ENCODE data around the gene HECTD3. TPM values are rescaled to one million over a fixed set of nuclear protein-coding genes. Genes with fewer than 3 reads are reported as not detected.

HECTD3 gene
- polyA plus RNA-seq, 1 donor (not counting 4 experiments of a cell fraction or from before 2014, with no cell fraction given) = 28.1 TPM

DNA sequence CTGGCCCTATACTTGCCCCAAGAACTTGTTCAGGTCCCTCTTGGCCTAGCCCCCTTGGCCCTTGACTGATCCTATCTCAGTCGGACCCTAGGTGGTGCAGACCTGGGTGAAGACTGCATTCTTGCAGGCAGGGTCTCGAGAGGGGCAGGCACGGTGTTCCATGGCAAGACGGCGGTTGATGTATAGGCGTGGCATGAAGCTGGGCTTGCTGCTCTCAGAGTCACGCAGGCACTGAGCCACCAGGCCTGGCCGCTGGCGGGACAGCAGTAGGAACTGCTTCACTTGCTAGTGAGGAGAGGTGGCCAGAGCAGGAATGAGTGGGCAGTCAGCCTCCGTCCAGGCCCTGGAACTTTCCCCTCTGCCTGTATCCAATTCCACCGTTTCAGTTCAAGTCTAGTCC lies 3.8 kb downstream of the HECTD3 start:
- peaks cover 36 to 49% of the 10 kb centered on the region in 2 experiments for H3K36me3 ChIP-seq (ENCODE audit: control insufficient read depth in 2 of 2, extremely low read depth in 1 of 2, insufficient read depth in 2 of 2, low read length in 2 of 2)
- TF ChIP-seq EZH2 (IDR thresholded peaks at IDR 0.05; ENCODE audit: low read length) = no peak
- TF ChIP-seq, protein P1, sequence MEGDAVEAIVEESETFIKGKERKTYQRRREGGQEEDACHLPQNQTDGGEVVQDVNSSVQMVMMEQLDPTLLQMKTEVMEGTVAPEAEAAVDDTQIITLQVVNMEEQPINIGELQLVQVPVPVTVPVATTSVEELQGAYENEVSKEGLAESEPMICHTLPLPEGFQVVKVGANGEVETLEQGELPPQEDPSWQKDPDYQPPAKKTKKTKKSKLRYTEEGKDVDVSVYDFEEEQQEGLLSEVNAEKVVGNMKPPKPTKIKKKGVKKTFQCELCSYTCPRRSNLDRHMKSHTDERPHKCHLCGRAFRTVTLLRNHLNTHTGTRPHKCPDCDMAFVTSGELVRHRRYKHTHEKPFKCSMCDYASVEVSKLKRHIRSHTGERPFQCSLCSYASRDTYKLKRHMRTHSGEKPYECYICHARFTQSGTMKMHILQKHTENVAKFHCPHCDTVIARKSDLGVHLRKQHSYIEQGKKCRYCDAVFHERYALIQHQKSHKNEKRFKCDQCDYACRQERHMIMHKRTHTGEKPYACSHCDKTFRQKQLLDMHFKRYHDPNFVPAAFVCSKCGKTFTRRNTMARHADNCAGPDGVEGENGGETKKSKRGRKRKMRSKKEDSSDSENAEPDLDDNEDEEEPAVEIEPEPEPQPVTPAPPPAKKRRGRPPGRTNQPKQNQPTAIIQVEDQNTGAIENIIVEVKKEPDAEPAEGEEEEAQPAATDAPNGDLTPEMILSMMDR (optimal IDR thresholded peaks at IDR 0.05 in 1 of 3, IDR thresholded peaks at IDR 0.05 in 1 of 3, conservative IDR thresholded peaks at IDR 0.05 in 1 of 3; ENCODE audit: extremely low read depth in 1 of 3, insufficient read depth in 2 of 3, low read length in 3 of 3) = no peak
- H3K4me2 ChIP-seq (ENCODE audit: control insufficient read depth, extremely low read depth, insufficient read depth, low read depth, low read length) = no peak overlapping the region
- no peak overlapping the region for H3K4me3 ChIP-seq (ENCODE audit: control insufficient read depth in 2 of 3, extremely low read depth in 1 of 3, insufficient read depth in 2 of 3, low read depth in 1 of 3, low read length in 3 of 3)
- H2AFZ ChIP-seq (ENCODE audit: control insufficient read depth, low read length) = no peak overlapping the region
- no peak for DNase-seq (ENCODE audit: low read depth, low spot score)
- H3K9me1 ChIP-seq (ENCODE audit: control insufficient read depth, extremely low read depth, insufficient read depth, low read length) = no peaks in the 10 kb centered on the region
- H3K27me3 ChIP-seq (ENCODE audit: control insufficient read depth, extremely low read depth, insufficient read depth, low read length) = no peaks in the 10 kb centered on the region
- H4K20me1 ChIP-seq (ENCODE audit: control insufficient read depth, extremely low read depth, insufficient read depth, low read length) = no peaks in the 10 kb centered on the region
- peaks cover 16% of the 10 kb centered on the region for H3K79me2 ChIP-seq (ENCODE audit: control insufficient read depth, insufficient read depth, low read length)
- no peak for FAIRE-seq
- dilution Hi-C loops (cut with MboI; ENCODE audit: extremely low pct_ligation_motif_present, low sequenced_read_pairs) = no loop called here
- H3K9ac ChIP-seq (ENCODE audit: control insufficient read depth, extremely low read depth, insufficient read depth, low read length) = no peak overlapping the region
- no peaks in the 10 kb centered on the region for H3K9me3 ChIP-seq (ENCODE audit: control insufficient read depth, low read depth, low read length)
- peaks cover 14% of the 10 kb centered on the region for H3K4me1 ChIP-seq (ENCODE audit: control insufficient read depth, extremely low read depth, insufficient read depth, low read length)
- H3K27ac ChIP-seq (ENCODE audit: control insufficient read depth, insufficient read depth, low read length) = no peak overlapping the region

DNA sequence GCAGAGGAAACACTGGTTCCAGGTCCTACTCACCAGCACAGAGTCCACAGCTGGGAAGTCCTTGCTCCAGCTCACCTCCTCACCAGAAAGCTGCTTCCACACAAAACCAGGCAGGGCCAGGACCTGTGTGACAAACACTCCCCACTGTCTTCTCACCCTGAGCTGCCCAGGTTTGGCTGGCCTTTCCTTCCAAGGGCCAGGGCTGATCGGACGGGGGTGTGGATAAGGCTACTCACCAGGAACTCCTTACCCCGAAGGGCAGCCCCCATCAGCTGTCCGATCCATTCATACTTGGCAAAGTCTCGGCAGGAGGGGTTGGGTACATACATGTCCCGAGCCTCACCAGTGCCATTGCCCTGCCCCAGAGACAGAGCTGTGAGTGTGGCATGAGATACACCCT lies 5.4 kb downstream of the HECTD3 start:
- Histone ChIP-seq H3K4me1 (ENCODE audit: control insufficient read depth, extremely low read depth, insufficient read depth, low read length) (peaks cover 7% of the 10 kb centered on the region), H3K4me3 (ENCODE audit: control insufficient read depth in 2 of 3, extremely low read depth in 1 of 3, insufficient read depth in 2 of 3, low read depth in 1 of 3, low read length in 3 of 3) (no peak overlapping the region), H3K9me1 (ENCODE audit: control insufficient read depth, extremely low read depth, insufficient read depth, low read length) (no peaks in the 10 kb centered on the region), H3K27ac (ENCODE audit: control insufficient read depth, insufficient read depth, low read length) (no peak overlapping the region), H3K4me2 (ENCODE audit: control insufficient read depth, extremely low read depth, insufficient read depth, low read depth, low read length) (no peak overlapping the region), H4K20me1 (ENCODE audit: control insufficient read depth, extremely low read depth, insufficient read depth, low read length) (no peaks in the 10 kb centered on the region), H3K9ac (ENCODE audit: control insufficient read depth, extremely low read depth, insufficient read depth, low read length) (no peak overlapping the region), H3K79me2 (ENCODE audit: control insufficient read depth, insufficient read depth, low read length) (peaks cover 14% of the 10 kb centered on the region), H2AFZ (ENCODE audit: control insufficient read depth, low read length) (no peak overlapping the region), H3K36me3 (ENCODE audit: control insufficient read depth in 2 of 2, extremely low read depth in 1 of 2, insufficient read depth in 2 of 2, low read length in 2 of 2) (peaks cover 36 to 52% of the 10 kb centered on the region in 2 experiments), H3K27me3 (ENCODE audit: control insufficient read depth, extremely low read depth, insufficient read depth, low read length) (no peaks in the 10 kb centered on the region), H3K9me3 (ENCODE audit: control insufficient read depth, low read depth, low read length) (no peaks in the 10 kb centered on the region)
- TF ChIP-seq, protein P1 (optimal IDR thresholded peaks at IDR 0.05 in 1 of 3, IDR thresholded peaks at IDR 0.05 in 1 of 3, conservative IDR thresholded peaks at IDR 0.05 in 1 of 3; ENCODE audit: extremely low read depth in 1 of 3, insufficient read depth in 2 of 3, low read length in 3 of 3) = no peak
- TF ChIP-seq EZH2 (IDR thresholded peaks at IDR 0.05; ENCODE audit: low read length) = no peak
- dilution Hi-C loops (cut with MboI; ENCODE audit: extremely low pct_ligation_motif_present, low sequenced_read_pairs) = no loop called here
- FAIRE-seq (no peak), DNase-seq (ENCODE audit: low read depth, low spot score) (no peak)

Measured in keratinocyte (primary cell).